ENCODE measurements around the gene WDR43.

GRCh38 chr2:28994679-28995078, 100.2 kb downstream of the WDR43 start:
- TF ChIP-seq CTCF (conservative IDR thresholded peaks at IDR 0.05) (no peak), ZFX (IDR thresholded peaks at IDR 0.05) (no peak)
